Stomach (tissue), 9 donors: ENCODE results near the gene INSIG2. TPM values are rescaled to one million over a fixed set of nuclear protein-coding genes. Genes with fewer than 3 reads are reported as not detected.

Experiments
- DNase-seq, 2 donors: peaks; one replicate each; pipeline versions ENCODE4 v3.0.0 to v3.0.0-alpha.2; 2013 to 2019
- H3K27ac ChIP-seq, 5 donors: fragments of 200-600 bp in 4 of 5; sonication (generic) in 4 of 5; one replicate each; pipeline ENCODE4 v1.5.1; 2013 to 2019; ENCODE audit warnings: mild to moderate bottlenecking in 1 of 5, moderate library complexity in 1 of 5
- H3K27me3 ChIP-seq, 3 donors: fragments of 200-600 bp; sonication (generic); one replicate each; pipeline ENCODE4 v1.5.1; 2017 to 2019; ENCODE audit warnings: mixed run types in 1 of 3
- H3K36me3 ChIP-seq, 4 donors: fragments of 200-600 bp; sonication (generic); 1 replicate in 3 of 4; 2 replicates in 1 of 4; pipeline ENCODE4 v1.5.1; 2016 to 2019
- H3K4me1 ChIP-seq, 4 donors: fragments of 200-600 bp; sonication (generic); one replicate each; pipeline ENCODE4 v1.5.1; 2016 to 2019
- H3K4me3 ChIP-seq, 4 donors: fragments of 200-600 bp; sonication (generic) in 3 of 4; one replicate each; pipeline ENCODE4 v1.5.1; 2016 to 2019; ENCODE audit warnings: mild to moderate bottlenecking in 1 of 4
- H3K9me3 ChIP-seq, 4 donors: fragments of 200-600 bp; sonication (generic); one replicate each; pipeline ENCODE4 v1.5.1; 2016 to 2019
- EP300 ChIP-seq: sonication (generic); formaldehyde crosslinking; IDR thresholded peaks from one replicate; pipeline ENCODE4 v1.6.1; 2017; ENCODE audit warnings: antibody characterized with exemption
- POLR2A ChIP-seq, 4 donors: fragments of 450-650 bp; IDR thresholded peaks; one replicate each; pipeline ENCODE4 v1.6.1; 2016; ENCODE audit warnings: antibody characterized with exemption in 4 of 4, control low read depth in 2 of 4, mild to moderate bottlenecking in 1 of 4, moderate library complexity in 1 of 4
- POLR2AphosphoS5 ChIP-seq, 3 donors: sonication (generic); formaldehyde crosslinking; IDR thresholded peaks; one replicate each; pipeline ENCODE4 v1.6.1; 2016; ENCODE audit warnings: antibody characterized with exemption in 3 of 3
- WGBS, 5 donors: extraction: QIAGEN DNeasy Blood & Tissue Kit in 3 of 5; methylation state at CpG; one replicate each; pipeline versions ENCODE4 v1.1.5 to v1.1.7; 2013 to 2018; 5-methylcytosine and 5-hydroxymethylcytosine counted together
- intact Hi-C: fragments of 100-400 bp; cut with DNase I; formaldehyde crosslinking; loops from one replicate; pipeline ENCODE4 v1.15.1; 2023; ENCODE audit warnings: low total_unique reads
- polyA plus RNA-seq, 3 donors: library from polyadenylated mRNA; stranded (reverse); fragments of 200-250 nt; gene quantifications; one replicate each; pipeline ENCODE4 v1.2.3, GENCODE V29; 2013
- total RNA-seq, 5 donors: library from RNA; depleted of rRNA; stranded (reverse); fragments of >200 nt; gene quantifications; one replicate each; pipeline versions ENCODE4 v1.1.0 to v1.2.3, GENCODE V29; 2014 to 2016
- TF ChIP-seq, protein P1 (sequence below), 7 experiments: fragments of 450-650 bp in 4 of 7; fragments of 200-600 bp in 3 of 7; sonication (generic) in 3 of 7; IDR thresholded peaks; one replicate each; pipeline ENCODE4 v1.5.1; 2016 to 2019; ENCODE audit warnings: antibody characterized with exemption in 7 of 7, control low read depth in 2 of 7, mild to moderate bottlenecking in 1 of 7
- donor health status: healthy with polysubstance abuse.
- donor health status: Bipolar disorder and iron deficiency.
- donor health status: healthy.

INSIG2 gene
- total and polyA plus RNA-seq, 8 donors, result 6.7 to 37.8 (median 10.4) TPM

DNA sequence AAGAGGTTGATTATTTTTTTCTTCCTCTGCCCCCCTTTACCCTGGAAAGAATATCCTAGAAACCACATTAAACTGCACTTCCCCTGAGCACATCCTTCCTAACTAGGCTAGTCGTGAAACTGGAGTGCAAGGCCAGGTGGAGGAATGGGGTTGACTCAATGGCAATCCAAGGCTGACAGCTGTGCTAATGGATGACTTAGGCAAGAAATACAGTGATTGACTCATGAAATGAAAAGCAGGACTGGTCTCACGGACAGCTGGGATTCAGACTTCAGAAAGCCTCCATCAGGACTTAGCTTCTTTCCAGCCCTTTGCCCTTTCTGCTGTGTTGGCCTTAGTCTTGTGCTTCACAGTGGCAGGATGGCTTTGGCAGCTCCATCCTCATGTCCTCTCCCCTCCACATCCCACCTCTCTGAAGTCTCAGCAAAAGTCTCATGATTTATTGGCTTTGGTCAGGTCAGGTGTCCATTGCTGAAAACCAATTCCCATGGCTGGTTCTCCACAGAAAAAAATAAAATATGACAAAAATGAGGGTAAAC lies 33.8 kb downstream of the INSIG2 start:
- Histone ChIP-seq H3K9me3 (no peaks in the 10 kb centered on the region), H3K36me3 (no peaks in the 10 kb centered on the region), H3K4me3 (no peak overlapping the region), H3K27me3 (no peaks in the 10 kb centered on the region), H3K27ac (peak overlapping the region in 1 of 5 donors; percentile 44), H3K4me1 (peaks cover 0 to 40% (median 13%) of the 10 kb centered on the region in 4 donors)
- WGBS, 5 donors, result 32 to 79% (median 65%) methylated on average over 2 of the region's 2 CpGs
- no peak for DNase-seq
- TF ChIP-seq POLR2A (IDR thresholded peaks at IDR 0.05), result no peak
- TF ChIP-seq, protein P1, sequence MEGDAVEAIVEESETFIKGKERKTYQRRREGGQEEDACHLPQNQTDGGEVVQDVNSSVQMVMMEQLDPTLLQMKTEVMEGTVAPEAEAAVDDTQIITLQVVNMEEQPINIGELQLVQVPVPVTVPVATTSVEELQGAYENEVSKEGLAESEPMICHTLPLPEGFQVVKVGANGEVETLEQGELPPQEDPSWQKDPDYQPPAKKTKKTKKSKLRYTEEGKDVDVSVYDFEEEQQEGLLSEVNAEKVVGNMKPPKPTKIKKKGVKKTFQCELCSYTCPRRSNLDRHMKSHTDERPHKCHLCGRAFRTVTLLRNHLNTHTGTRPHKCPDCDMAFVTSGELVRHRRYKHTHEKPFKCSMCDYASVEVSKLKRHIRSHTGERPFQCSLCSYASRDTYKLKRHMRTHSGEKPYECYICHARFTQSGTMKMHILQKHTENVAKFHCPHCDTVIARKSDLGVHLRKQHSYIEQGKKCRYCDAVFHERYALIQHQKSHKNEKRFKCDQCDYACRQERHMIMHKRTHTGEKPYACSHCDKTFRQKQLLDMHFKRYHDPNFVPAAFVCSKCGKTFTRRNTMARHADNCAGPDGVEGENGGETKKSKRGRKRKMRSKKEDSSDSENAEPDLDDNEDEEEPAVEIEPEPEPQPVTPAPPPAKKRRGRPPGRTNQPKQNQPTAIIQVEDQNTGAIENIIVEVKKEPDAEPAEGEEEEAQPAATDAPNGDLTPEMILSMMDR (IDR thresholded peaks at IDR 0.05), result no peak
- TF ChIP-seq EP300, result no peak
- TF ChIP-seq POLR2AphosphoS5 (IDR thresholded peaks at IDR 0.05), result no peak
- intact Hi-C loops, result no loop called here

GRCh38 chr2:118122594-118123281 lies 34.5 kb downstream of the INSIG2 start:
- H3K4me1 ChIP-seq, result peaks cover 0 to 40% (median 13%) of the 10 kb centered on the region in 4 donors
- WGBS, 5 donors, result 50 to 63% (median 57%) methylated on average over 2 of the region's 2 CpGs
- TF ChIP-seq POLR2AphosphoS5 (IDR thresholded peaks at IDR 0.05), result no peak
- no peak for TF ChIP-seq EP300
- no peak for TF ChIP-seq POLR2A (IDR thresholded peaks at IDR 0.05)
- TF ChIP-seq, protein P1 (IDR thresholded peaks at IDR 0.05), result no peak
- H3K36me3 ChIP-seq, result no peaks in the 10 kb centered on the region
- intact Hi-C loops, result no loop called here
- no peak overlapping the region for H3K4me3 ChIP-seq
- H3K27ac ChIP-seq, result peak overlapping the region in 2 of 5 donors; percentile 30 to 44
- peak in 1 of 2 donors; percentile 32 for DNase-seq
- H3K9me3 ChIP-seq, result no peaks in the 10 kb centered on the region
- no peaks in the 10 kb centered on the region for H3K27me3 ChIP-seq

- intact Hi-C loops, result no loop called here
- Histone ChIP-seq H3K36me3 (no peaks in the 10 kb centered on the region), H3K4me3 (no peak overlapping the region), H3K27me3 (no peaks in the 10 kb centered on the region), H3K4me1 (peaks cover 0 to 34% (median 13%) of the 10 kb centered on the region in 4 donors), H3K27ac (peak overlapping the region in 2 of 5 donors; percentile 30 to 44), H3K9me3 (no peaks in the 10 kb centered on the region)
- 29 to 51% (median 33%) methylated on average over 3 of the region's 3 CpGs for WGBS, 5 donors
- peak in 1 of 2 donors; percentile 78 for DNase-seq
- TF ChIP-seq POLR2AphosphoS5 (IDR thresholded peaks at IDR 0.05), result no peak
- no peak for TF ChIP-seq POLR2A (IDR thresholded peaks at IDR 0.05)
- TF ChIP-seq, protein P1 (IDR thresholded peaks at IDR 0.05), result no peak
- TF ChIP-seq EP300, result no peak
Observed at GRCh38 chr2:118123561-118124232, 35.4 kb downstream of the INSIG2 start.

- TF ChIP-seq EP300, result no peak
- TF ChIP-seq, protein P1 (IDR thresholded peaks at IDR 0.05), result no peak
- no peak for TF ChIP-seq POLR2A (IDR thresholded peaks at IDR 0.05)
- no peak for TF ChIP-seq POLR2AphosphoS5 (IDR thresholded peaks at IDR 0.05)
Observed at GRCh38 chr2:118124288-118124891, 36.1 kb downstream of the INSIG2 start.

More at GRCh38 chr2:118124288-118124891, 36.1 kb downstream of the INSIG2 start:
- WGBS, 5 donors, result 64 to 86% (median 79%) methylated on average over 8 of the region's 8 CpGs
- H3K27ac ChIP-seq, result no peak overlapping the region
- no peaks in the 10 kb centered on the region for H3K27me3 ChIP-seq
- H3K9me3 ChIP-seq, result no peaks in the 10 kb centered on the region
- intact Hi-C loops, result no loop called here
- DNase-seq, result peak in 1 of 2 donors; percentile 14
- H3K4me1 ChIP-seq, result peaks cover 0 to 27% (median 13%) of the 10 kb centered on the region in 4 donors
- no peak overlapping the region for H3K4me3 ChIP-seq
- H3K36me3 ChIP-seq, result no peaks in the 10 kb centered on the region
